ENCODE results near the gene PIAS2.

GRCh38 chr18:46789088-46789487 lies 128.2 kb downstream of the PIAS2 start:
- TF ChIP-seq CTCF (IDR thresholded peaks at IDR 0.05), result no peak
- TF ChIP-seq POLR2A (IDR thresholded peaks at IDR 0.05), result no peak
